Activated T-cell treated with anti-CD3 and anti-CD28 coated beads, Interleukin-2, amount 50 U/mL, for 1 hour (primary cell): ENCODE data around the gene PICALM.
"Not testable (repeated sequence)": the region's sequence is repeated elsewhere in the genome, so short reads cannot be mapped to it uniquely, and the experiment has no call there.

Experiments
- DNase-seq: peaks from one replicate; pipeline ENCODE4 v3.0.0-alpha.2; 2020

PICALM gene

GRCh38 chr11:85967457-85967856 is 101.4 kb downstream of the PICALM start:
- DNase-seq = no peak

GRCh38 chr11:85965202-85965601 is 103.7 kb downstream of the PICALM start:
- DNase-seq = no peak

GRCh38 chr11:85961930-85962363 is 106.9 kb downstream of the PICALM start:
- DNase-seq = no peak

GRCh38 chr11:85961130-85961529 is 107.8 kb downstream of the PICALM start:
- DNase-seq = no peak

GRCh38 chr11:85960678-85961077 is 108.2 kb downstream of the PICALM start:
- DNase-seq = no peak

GRCh38 chr11:85955531-85955930 is 113.4 kb downstream of the PICALM start:
- DNase-seq = no peak

- no peak for DNase-seq
Observed at GRCh38 chr11:85953491-85954143, 115.3 kb downstream of the PICALM start.

GRCh38 chr11:85952108-85952485 is 116.8 kb downstream of the PICALM start:
- DNase-seq = not testable (repeated sequence)

GRCh38 chr11:85951428-85952107 is 117.3 kb downstream of the PICALM start:
- no peak for DNase-seq

- DNase-seq = no peak
Observed at GRCh38 chr11:85951049-85951405, 117.9 kb downstream of the PICALM start.

- DNase-seq = no peak
Observed at GRCh38 chr11:85950317-85951048, 118.4 kb downstream of the PICALM start.

GRCh38 chr11:85949798-85950197 is 119.1 kb downstream of the PICALM start:
- no peak for DNase-seq

- DNase-seq = no peak
Observed at GRCh38 chr11:85948884-85949283, 120.0 kb downstream of the PICALM start.

GRCh38 chr11:85947431-85948272 is 121.2 kb downstream of the PICALM start:
- DNase-seq = no peak

GRCh38 chr11:85946221-85946620 is 122.7 kb downstream of the PICALM start:
- DNase-seq = no peak

- no peak for DNase-seq
Observed at GRCh38 chr11:85945788-85946187, 123.1 kb downstream of the PICALM start.

- no peak for DNase-seq
Observed at GRCh38 chr11:85945296-85945695, 123.6 kb downstream of the PICALM start.

GRCh38 chr11:85941380-85941973 is 127.4 kb downstream of the PICALM start:
- DNase-seq = no peak

GRCh38 chr11:85939099-85940015 is 129.5 kb downstream of the PICALM start:
- DNase-seq = no peak

GRCh38 chr11:85937835-85938234 is 131.0 kb downstream of the PICALM start:
- DNase-seq = no peak

GRCh38 chr11:85935751-85936150 is 133.1 kb downstream of the PICALM start:
- DNase-seq = no peak
